A549 treated with AZD2906 at 1 μM for 4 hours (cell line): ENCODE data around the gene ZBTB7B. TPM values are rescaled to one million over a fixed set of nuclear protein-coding genes. Genes with fewer than 3 reads are reported as not detected.

Experiments
- total RNA-seq: library from RNA; stranded (reverse); fragments of 200-300 nt; extraction: Qiagen RNA extraction; gene quantifications from 5 replicates; pipeline ENCODE4 v1.2.3, GENCODE V29; 2022

ZBTB7B gene
- total RNA-seq: 41.1 to 55.1 TPM (median 52.6 TPM) in 5 replicates

GRCh38 chr1:155002464-155003226, at the start of gene ZBTB7B:
ZBTB7B (plus strand) TSS chr1:155002802; CDS start chr1:155014661, 11,859 bp downstream.

GRCh38 chr1:154955718-154956543, 46.7 kb upstream of the ZBTB7B start, which contains the start of gene PBXIP1:
PBXIP1 (minus strand) TSS chr1:154956099; CDS start chr1:154953721, 2,378 bp downstream.

GRCh38 chr1:154961207-154962155, 41.1 kb upstream of the ZBTB7B start, which contains the start of gene PYGO2:
PYGO2 (minus strand) TSS chr1:154961782; CDS start chr1:154961576, 206 bp downstream.

GRCh38 chr1:154970631-154971340, 31.8 kb upstream of the ZBTB7B start, which contains the start of gene SHC1:
SHC1 (minus strand) TSS chr1:154970747; CDS start chr1:154970526, 221 bp downstream.

GRCh38 chr1:154974102-154974807, 28.3 kb upstream of the ZBTB7B start, which contains the start of gene CKS1B:
CKS1B (plus strand) TSS chr1:154974681; CDS start chr1:154974746, 65 bp downstream.

GRCh38 chr1:154982897-154983648, 19.5 kb upstream of the ZBTB7B start, which contains the start of gene FLAD1:
FLAD1 (plus strand) TSS chr1:154983344; CDS start chr1:154983695, 351 bp downstream.

GRCh38 chr1:154993572-154994268, 8.9 kb upstream of the ZBTB7B start, which contains the start of gene LENEP:
LENEP (plus strand) TSS chr1:154993586; CDS start chr1:154993608, 22 bp downstream.

GRCh38 chr1:155033524-155033923, 30.9 kb downstream of the ZBTB7B start, which contains the start of the genes DCST1 and DCST2:
DCST1 (plus strand) TSS chr1:155033824; CDS start chr1:155034037, 213 bp downstream.
DCST2 (minus strand) TSS chr1:155033781; CDS start chr1:155033701, 80 bp downstream.

GRCh38 chr1:155050560-155051341, 48.1 kb downstream of the ZBTB7B start, which contains the start of gene ADAM15:
ADAM15 (plus strand) TSS chr1:155051316; CDS start chr1:155051387, 71 bp downstream.

GRCh38 chr1:155063550-155064110, 61.0 kb downstream of the ZBTB7B start, which contains the start of gene EFNA4:
EFNA4 (plus strand) TSS chr1:155063740; CDS start chr1:155063824, 84 bp downstream.

Other genes with a start within 250 kb of the ZBTB7B start
- gene KCNN3, start 132.5 kb upstream of the ZBTB7B start, total RNA-seq: 0.03 to 0.06 TPM (median 0.05 TPM) in 5 replicates
- 39.6 to 50.3 TPM (median 45.3 TPM) in 5 replicates for gene PMVK, start 66.1 kb upstream of the ZBTB7B start, total RNA-seq
- 13.5 to 15.9 TPM (median 14.6 TPM) in 5 replicates for gene PBXIP1, start 46.7 kb upstream of the ZBTB7B start, total RNA-seq
- gene PYGO2, start 41.0 kb upstream of the ZBTB7B start, total RNA-seq: 21.6 to 23.1 TPM (median 21.9 TPM) in 5 replicates
- gene SHC1, start 32.1 kb upstream of the ZBTB7B start, total RNA-seq: 219 to 266 TPM (median 254 TPM) in 5 replicates
- gene CKS1B, start 28.1 kb upstream of the ZBTB7B start, total RNA-seq: 307 to 357 TPM (median 343 TPM) in 5 replicates
- 38.0 to 45.6 TPM (median 44.1 TPM) in 5 replicates for gene FLAD1, start 19.5 kb upstream of the ZBTB7B start, total RNA-seq
- not detected in 5 replicates for gene LENEP, start 9.2 kb upstream of the ZBTB7B start, total RNA-seq
- gene DCST2, start 31.0 kb downstream of the ZBTB7B start, total RNA-seq: 0.37 to 1.2 TPM (median 0.71 TPM) in 5 replicates
- gene DCST1, start 31.0 kb downstream of the ZBTB7B start, total RNA-seq: 0.05 to 0.07 TPM in 2 of 5 replicates, not detected in the others
- 76.8 to 119 TPM (median 109 TPM) in 5 replicates for gene ADAM15, start 48.5 kb downstream of the ZBTB7B start, total RNA-seq
- gene EFNA4, start 60.9 kb downstream of the ZBTB7B start, total RNA-seq: 15.5 to 17.4 TPM (median 16.3 TPM) in 5 replicates
- gene EFNA3, start 76.0 kb downstream of the ZBTB7B start, total RNA-seq: 12.3 to 14.8 TPM (median 14.2 TPM) in 5 replicates
- 21.7 to 30.6 TPM (median 26.3 TPM) in 5 replicates for gene EFNA1, start 125.1 kb downstream of the ZBTB7B start, total RNA-seq
- 31.8 to 37.5 TPM (median 32.9 TPM) in 5 replicates for gene SLC50A1, start 133.1 kb downstream of the ZBTB7B start, total RNA-seq
- 74.0 to 113 TPM (median 104 TPM) in 5 replicates for gene DPM3, start 137.7 kb downstream of the ZBTB7B start, total RNA-seq
- 212 to 265 TPM (median 253 TPM) in 5 replicates for gene KRTCAP2, start 170.5 kb downstream of the ZBTB7B start, total RNA-seq
- 2.0 to 3.1 TPM (median 2.9 TPM) in 5 replicates for gene TRIM46, start 171.0 kb downstream of the ZBTB7B start, total RNA-seq
- gene THBS3, start 205.1 kb downstream of the ZBTB7B start, total RNA-seq: 6.3 to 9.1 TPM (median 8.6 TPM) in 5 replicates
- 67.5 to 77.3 TPM (median 75.2 TPM) in 5 replicates for gene MTX1, start 205.9 kb downstream of the ZBTB7B start, total RNA-seq